Coronary artery (tissue), 2 donors: ENCODE measurements around the gene EFHD2.

Experiments used
- DNase-seq: peaks from one replicate; pipeline ENCODE4 v3.0.0-alpha.2; 2017; ENCODE audit warnings: low spot score
- H3K27ac ChIP-seq, 2 donors: fragments of 200-600 bp; sonication (generic); one replicate each; pipeline ENCODE4 v1.5.1; 2016 to 2019
- H3K4me3 ChIP-seq: fragments of 200-600 bp; sonication (generic); 2 replicates; pipeline ENCODE4 v1.5.1; 2016; ENCODE audit warnings: mild to moderate bottlenecking, moderate library complexity
- CTCF ChIP-seq: fragments of 200-600 bp; sonication (generic); IDR thresholded peaks from one replicate; pipeline ENCODE4 v1.5.1; 2019; ENCODE audit warnings: antibody characterized with exemption

Gene EFHD2

GRCh38 chr1:15408890-15409387, 749 bp upstream of the EFHD2 start:
- TF ChIP-seq CTCF: no peak

DNA sequence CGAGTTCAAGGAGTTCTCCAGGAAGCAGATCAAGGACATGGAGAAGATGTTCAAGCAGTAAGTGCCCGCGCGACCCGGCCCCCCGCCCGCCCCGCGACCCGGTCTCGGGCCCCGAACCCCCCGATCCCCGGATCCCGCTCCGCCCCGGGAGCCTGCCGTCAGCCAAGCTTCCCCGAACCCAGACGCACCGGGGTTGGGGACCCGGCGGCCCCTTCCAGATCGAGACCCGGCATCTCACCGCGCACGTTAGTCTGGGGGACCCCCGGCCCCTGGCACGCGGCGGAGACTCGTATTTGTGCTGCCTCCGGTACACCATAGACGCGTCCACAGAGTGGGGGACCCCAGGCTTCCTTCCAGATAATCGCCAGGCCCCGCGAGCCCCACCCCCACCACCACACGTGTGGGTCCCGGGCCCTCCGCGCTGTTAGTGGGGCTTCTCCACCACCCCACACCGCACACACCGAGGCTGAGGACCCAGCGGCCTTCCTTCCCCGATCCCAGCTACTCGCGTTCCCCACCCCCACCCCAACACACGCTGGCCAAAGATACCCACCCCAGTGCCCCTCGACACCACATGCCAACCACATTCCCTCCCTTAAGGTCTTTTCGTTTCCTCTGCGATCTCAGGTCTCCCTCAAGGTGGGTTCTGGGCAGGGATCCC, 665 bp downstream of the EFHD2 start:
- DNase-seq: no peak
- Histone ChIP-seq H3K4me3 (peak overlapping the region; percentile 87), H3K27ac (peak overlapping the region; percentile 47 to 68)
- TF ChIP-seq CTCF: no peak

More at GRCh38 chr1:15408890-15409387, 749 bp upstream of the EFHD2 start:
- no peak for DNase-seq
- peak overlapping the region; percentile 35 to 68 for H3K27ac ChIP-seq
- peak overlapping the region; percentile 87 for H3K4me3 ChIP-seq

GRCh38 chr1:15410884-15411245, 1.2 kb downstream of the EFHD2 start:
- no peak for TF ChIP-seq CTCF
- Histone ChIP-seq H3K27ac (peak overlapping the region in 1 of 2 donors; percentile 68), H3K4me3 (peak overlapping the region; percentile 87)
- no peak for DNase-seq

DNA sequence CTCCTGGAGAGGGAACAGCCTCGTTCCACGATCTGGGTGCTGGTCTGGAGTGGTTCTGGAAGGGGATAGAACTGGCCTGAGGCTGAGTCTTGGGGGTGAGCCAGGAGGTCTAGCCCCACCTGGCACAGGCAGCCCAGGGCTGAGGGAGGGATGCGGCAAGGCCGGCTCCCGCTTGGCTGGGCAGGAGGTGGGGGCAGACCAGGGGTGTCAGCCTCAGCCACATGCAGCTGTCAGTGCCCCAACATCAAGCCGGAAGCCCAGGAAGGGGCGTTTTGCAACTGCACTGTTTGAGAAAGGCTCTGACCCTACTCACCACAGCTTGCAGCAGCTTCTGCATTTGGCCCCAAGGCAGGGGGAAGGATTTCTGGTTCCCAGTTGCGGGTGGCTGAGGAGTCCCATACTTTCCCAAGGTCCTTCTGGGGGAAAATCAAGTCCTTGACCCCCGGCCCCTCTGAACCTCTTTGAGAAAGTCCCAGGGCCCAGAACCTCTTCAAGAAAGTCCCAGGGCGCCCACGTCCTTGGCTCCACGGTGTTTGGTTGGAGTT, 2.0 kb downstream of the EFHD2 start:
- no peak for DNase-seq
- no peak for TF ChIP-seq CTCF
- Histone ChIP-seq H3K27ac (peak overlapping the region in 1 of 2 donors; percentile 68), H3K4me3 (peak overlapping the region; percentile 87)

DNA sequence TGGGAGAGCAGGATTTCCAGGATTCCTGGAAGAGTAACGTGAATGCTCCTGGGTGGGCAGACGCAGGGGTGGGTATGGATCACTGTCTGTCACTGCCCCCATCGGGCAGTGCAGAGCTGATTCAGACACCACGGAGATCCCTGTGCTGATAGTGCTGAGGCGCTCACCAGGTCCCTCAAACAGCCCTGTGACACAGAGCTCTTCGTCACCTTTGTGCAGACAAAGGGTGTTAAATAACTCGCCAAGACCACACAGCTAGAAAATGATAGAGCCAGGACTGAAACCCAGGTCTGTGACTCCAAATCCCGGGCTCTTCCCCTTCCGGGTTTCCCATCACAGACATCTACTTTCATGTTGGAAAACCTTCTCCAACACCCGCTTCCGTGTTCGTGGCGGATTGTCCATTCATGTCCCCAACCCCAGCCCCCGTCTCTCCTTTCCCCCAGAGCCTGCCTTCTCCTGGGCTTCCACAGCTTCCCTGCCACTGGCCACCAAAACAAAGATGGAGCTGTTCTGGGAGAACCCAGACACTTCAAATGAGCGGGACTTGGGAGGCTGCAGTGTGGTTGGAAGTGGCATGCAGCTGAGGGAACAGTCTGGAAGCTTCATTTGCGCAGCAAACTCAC, 2.6 kb downstream of the EFHD2 start:
- TF ChIP-seq CTCF: no peak
- Histone ChIP-seq H3K27ac (peak overlapping the region in 1 of 2 donors; percentile 13), H3K4me3 (peak overlapping the region; percentile 87)
- no peak for DNase-seq

- H3K27ac ChIP-seq: peak overlapping the region in 1 of 2 donors; percentile 13
- H3K4me3 ChIP-seq: peak overlapping the region; percentile 87
- no peak for DNase-seq
- TF ChIP-seq CTCF: no peak
Measured at GRCh38 chr1:15412843-15413242, 3.2 kb downstream of the EFHD2 start.
